ENCODE measurements around the gene GRID1. TPM values are rescaled to one million over a fixed set of nuclear protein-coding genes. Genes with fewer than 3 reads are reported as not detected.

GRID1 gene
- total RNA-seq, 1 donor from 2014 or later: 9.2 TPM

DNA sequence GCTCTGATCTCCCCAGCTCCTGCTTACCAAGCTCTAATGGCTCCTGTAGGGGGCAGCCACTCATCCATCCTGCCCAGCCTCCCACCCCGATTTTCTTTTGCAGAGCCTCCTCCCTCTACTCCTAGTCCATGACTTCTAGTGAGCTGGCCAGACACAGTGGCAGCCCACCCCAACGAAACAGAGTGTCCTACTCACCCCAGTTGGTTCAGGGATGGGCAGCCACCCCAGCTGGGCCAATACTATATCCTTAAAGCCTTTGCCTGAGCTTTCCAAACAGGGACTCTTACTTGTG lies 77.1 kb downstream of the GRID1 start:
- peaks cover 17% of the 10 kb centered on the region for H3K27me3 Mint-ChIP-seq
- TF ChIP-seq, protein P1, sequence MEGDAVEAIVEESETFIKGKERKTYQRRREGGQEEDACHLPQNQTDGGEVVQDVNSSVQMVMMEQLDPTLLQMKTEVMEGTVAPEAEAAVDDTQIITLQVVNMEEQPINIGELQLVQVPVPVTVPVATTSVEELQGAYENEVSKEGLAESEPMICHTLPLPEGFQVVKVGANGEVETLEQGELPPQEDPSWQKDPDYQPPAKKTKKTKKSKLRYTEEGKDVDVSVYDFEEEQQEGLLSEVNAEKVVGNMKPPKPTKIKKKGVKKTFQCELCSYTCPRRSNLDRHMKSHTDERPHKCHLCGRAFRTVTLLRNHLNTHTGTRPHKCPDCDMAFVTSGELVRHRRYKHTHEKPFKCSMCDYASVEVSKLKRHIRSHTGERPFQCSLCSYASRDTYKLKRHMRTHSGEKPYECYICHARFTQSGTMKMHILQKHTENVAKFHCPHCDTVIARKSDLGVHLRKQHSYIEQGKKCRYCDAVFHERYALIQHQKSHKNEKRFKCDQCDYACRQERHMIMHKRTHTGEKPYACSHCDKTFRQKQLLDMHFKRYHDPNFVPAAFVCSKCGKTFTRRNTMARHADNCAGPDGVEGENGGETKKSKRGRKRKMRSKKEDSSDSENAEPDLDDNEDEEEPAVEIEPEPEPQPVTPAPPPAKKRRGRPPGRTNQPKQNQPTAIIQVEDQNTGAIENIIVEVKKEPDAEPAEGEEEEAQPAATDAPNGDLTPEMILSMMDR (conservative IDR thresholded peaks at IDR 0.05): no peak
- DNase-seq (ENCODE audit: extremely low spot score, unreplicated experiment): peak; percentile 39

DNA sequence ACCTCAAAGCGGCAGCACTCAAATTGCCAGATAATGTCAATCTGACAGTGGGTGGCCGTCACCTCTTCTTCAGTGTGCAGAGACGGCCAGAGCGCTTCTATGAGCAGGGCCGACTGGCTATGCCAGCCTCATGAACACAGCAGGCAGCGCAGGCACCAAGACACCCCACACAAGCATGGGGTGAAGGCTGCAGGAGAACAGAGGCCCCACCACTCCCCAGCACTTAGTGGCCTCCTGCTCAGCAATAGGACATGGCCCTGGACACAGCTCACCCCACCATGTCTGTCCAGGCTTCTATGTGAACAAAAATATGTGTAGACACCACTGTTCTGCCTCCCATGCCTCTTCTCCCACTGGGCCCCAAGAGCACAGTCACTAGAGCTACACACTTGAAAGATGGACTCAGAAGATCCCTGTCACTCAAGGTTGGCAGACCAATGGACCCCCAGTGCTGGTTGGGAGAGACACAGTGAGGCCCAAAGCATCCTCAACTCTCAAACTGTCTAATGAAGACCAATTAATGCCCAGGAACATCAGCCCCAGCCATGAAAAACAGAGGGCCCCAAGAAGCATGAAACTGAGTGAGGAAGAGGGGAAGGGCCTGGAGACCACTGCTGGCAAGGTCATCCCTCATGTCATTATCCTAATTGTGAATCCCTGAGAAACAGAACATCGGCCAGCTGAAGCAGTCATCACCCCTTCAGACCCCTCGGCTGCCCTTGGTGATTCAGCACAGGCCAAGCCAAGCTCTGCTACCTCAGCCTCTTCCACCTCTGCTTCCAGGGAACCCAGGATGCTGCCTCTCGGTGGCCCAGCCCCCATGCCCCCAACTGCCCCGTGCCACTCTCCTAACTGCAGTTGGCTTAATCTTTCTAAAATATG lies 77.7 kb downstream of the GRID1 start:
- DNase-seq (ENCODE audit: extremely low spot score, unreplicated experiment): no peak
- Mint-ChIP-seq H3K27me3 (peaks cover 15% of the 10 kb centered on the region), H3K9me3 (no peaks in the 10 kb centered on the region), H3K4me3 (no peak overlapping the region), H3K36me3 (no peaks in the 10 kb centered on the region), H3K27ac (no peak overlapping the region), H3K4me1 (ENCODE audit: unreplicated experiment) (no peaks in the 10 kb centered on the region)
- TF ChIP-seq, protein P1 (conservative IDR thresholded peaks at IDR 0.05): no peak

More for the DNA sequence above, 77.1 kb downstream of the GRID1 start:
- Mint-ChIP-seq H3K36me3 (no peaks in the 10 kb centered on the region), H3K4me1 (ENCODE audit: unreplicated experiment) (no peaks in the 10 kb centered on the region), H3K9me3 (no peaks in the 10 kb centered on the region), H3K27ac (no peak overlapping the region), H3K4me3 (no peak overlapping the region)

DNA sequence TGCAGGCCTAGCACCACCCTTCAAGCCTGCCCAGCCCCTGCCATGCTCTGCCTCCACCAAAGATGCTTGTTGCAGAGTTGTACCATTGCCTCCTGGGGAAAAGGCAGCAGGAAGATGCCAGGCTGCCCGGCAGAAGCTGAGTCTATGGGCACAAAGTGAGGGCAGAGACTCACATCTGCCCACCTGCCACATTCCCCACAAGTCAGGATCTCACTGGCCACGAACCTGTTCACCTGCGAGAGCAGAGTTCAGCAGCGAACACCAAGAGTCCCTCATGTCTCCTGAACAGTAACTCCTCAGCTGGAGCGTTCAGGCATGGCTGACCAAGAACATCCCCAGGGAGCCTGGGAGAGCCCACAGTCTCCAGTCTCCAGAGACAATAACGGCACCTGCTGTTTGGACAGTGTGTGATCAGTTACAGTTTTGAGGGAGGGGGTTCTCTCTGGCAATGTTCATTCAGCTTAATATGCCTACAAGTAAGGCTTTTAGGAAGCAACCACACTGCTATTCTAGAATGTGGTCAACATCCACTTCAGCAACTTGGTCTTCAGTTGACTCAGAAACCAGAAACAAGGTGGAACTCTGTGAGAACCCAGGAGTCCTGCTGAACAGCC lies 78.5 kb downstream of the GRID1 start:
- Mint-ChIP-seq H3K4me1 (ENCODE audit: unreplicated experiment) (no peaks in the 10 kb centered on the region), H3K27me3 (peaks cover 20% of the 10 kb centered on the region), H3K4me3 (no peak overlapping the region), H3K27ac (no peak overlapping the region), H3K36me3 (no peaks in the 10 kb centered on the region), H3K9me3 (no peaks in the 10 kb centered on the region)
- peak; percentile 43 for DNase-seq (ENCODE audit: extremely low spot score, unreplicated experiment)
- TF ChIP-seq, protein P1 (conservative IDR thresholded peaks at IDR 0.05): no peak

DNA sequence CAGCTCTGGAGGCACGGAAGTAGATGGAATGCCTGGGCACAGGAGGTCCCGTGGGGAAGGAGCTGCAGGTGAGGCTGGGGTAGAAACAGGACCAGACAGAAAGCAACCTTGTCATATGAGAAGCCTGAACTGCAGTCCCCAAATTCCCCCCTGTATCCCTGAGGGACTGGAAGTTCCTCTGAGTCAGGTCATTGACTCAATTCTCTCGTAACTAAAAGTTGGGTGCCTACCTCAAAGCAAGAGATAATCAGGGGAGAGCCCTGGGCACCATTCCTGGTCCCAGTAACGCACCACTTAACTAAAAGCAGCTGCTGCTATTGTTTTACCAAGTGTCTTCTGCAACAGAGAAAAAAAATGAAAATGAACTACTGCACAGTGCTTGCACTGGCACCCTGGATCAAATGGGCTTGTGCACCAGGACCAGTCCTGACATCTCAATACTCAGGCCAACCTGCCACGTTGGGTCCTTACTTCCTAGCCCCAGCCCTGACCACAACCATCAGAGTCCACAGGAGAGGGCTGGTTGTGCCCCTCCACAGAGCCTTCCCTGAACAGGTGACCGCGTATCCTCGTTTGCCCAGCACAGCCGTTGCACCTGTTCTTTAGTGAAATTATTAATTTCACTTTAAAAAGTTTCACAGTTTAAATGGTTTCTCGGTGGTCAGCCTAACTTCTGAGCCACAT lies 79.3 kb downstream of the GRID1 start:
- H3K36me3 Mint-ChIP-seq: no peaks in the 10 kb centered on the region
- H3K4me1 Mint-ChIP-seq (ENCODE audit: unreplicated experiment): no peaks in the 10 kb centered on the region
- peaks cover 23% of the 10 kb centered on the region for H3K27me3 Mint-ChIP-seq
- TF ChIP-seq, protein P1 (conservative IDR thresholded peaks at IDR 0.05): no peak
- H3K9me3 Mint-ChIP-seq: no peaks in the 10 kb centered on the region
- no peak overlapping the region for H3K4me3 Mint-ChIP-seq
- DNase-seq (ENCODE audit: extremely low spot score, unreplicated experiment): no peak
- H3K27ac Mint-ChIP-seq: no peak overlapping the region

DNA sequence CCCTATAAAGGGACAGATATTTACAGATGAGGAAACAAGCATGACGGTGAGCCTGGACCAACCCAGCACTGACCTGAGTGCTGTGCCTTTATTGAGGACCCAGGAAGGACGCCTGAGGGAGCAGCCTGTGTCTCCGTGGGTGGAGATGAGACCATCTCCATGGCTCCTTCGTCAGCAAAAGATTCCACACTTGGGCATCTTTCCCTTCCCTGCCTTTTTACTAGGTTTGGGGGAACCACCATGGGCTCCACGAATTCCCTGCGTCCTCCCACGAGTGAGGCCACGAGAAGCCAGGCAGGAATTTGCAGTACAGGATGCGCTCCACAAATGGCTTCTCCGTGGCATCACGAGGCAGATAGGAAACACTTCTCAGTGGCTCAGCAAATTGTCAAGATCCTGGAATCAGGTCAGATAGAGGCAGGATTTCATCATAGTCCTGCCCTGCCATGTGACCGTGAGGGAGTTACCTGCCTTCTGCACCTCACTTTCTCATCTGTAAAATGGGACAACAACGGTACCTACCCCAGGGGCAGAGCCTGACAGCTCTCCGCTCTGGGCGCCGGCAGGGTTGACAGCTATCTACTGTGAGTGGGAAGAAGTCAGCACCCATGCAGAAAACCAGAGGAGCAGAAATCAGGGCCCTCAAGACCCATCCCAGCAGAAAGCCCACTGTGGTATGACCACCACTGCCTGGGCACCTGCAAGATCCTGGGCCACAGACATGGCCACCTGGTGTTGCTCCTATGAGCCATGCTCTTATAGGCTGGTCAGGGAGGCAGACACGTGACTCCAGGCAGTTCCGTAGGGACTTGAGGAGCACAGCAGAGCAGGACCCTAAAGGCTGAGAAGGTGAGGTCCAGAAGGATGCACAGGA lies 80.1 kb downstream of the GRID1 start:
- Mint-ChIP-seq H3K9me3 (no peaks in the 10 kb centered on the region), H3K27me3 (peaks cover 23% of the 10 kb centered on the region), H3K4me3 (no peak overlapping the region), H3K4me1 (ENCODE audit: unreplicated experiment) (no peaks in the 10 kb centered on the region), H3K27ac (no peak overlapping the region), H3K36me3 (no peaks in the 10 kb centered on the region)
- TF ChIP-seq, protein P1 (conservative IDR thresholded peaks at IDR 0.05): no peak
- DNase-seq (ENCODE audit: extremely low spot score, unreplicated experiment): peak; percentile 60

Data from type B pancreatic cell (in vitro differentiated cells).